ENCODE data around the gene HIVEP3. TPM values are rescaled to one million over a fixed set of nuclear protein-coding genes. Genes with fewer than 3 reads are reported as not detected.

HIVEP3 gene
- total RNA-seq, 2 donors from 2014 or later: 3.4 to 4.0 TPM

DNA sequence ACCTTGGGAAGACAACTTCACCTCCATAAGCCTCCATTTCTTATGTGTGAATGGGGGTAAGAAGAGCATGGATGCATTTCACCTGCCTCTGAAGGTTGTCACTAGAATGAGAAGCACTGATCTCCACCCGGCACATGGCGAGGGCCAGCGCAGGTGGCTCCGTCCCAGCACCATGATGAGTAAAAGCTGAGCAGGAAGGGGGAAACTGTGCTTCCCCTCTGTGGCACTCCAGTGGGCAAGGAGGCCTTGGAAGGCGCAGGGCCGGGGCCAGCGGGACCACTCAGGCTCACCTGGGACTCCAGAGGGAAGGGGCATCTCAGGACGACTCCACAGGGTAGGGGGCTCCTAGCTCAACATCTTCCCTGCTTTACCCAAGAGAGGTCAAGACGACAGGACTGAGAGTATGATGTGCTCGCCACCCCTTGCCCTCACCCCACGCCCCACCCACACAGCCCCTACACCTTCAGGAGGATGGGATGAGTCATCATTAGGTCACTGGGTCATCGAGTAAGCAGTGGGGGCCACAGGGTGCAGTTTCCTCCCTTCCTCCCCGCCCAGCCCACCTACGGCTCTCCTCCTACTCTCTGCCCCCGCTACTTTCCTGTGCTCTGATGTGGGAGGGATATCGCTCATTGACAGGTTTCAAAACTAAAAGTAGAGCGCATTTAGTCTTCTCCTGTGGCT, 112.1 kb downstream of the HIVEP3 start:
- ATAC-seq: no peak
- Histone ChIP-seq H3K9me3 (no peaks in the 10 kb centered on the region), H3K27ac (no peak overlapping the region), H3K4me1 (peaks cover 5% of the 10 kb centered on the region), H3K36me3 (replicated peaks in 1 of 2; ENCODE audit: insufficient read depth in 1 of 2, low read depth in 2 of 2) (no peaks in the 10 kb centered on the region), H3K4me3 (no peak overlapping the region), H3K27me3 (no peaks in the 10 kb centered on the region)
- TF ChIP-seq, protein P1, sequence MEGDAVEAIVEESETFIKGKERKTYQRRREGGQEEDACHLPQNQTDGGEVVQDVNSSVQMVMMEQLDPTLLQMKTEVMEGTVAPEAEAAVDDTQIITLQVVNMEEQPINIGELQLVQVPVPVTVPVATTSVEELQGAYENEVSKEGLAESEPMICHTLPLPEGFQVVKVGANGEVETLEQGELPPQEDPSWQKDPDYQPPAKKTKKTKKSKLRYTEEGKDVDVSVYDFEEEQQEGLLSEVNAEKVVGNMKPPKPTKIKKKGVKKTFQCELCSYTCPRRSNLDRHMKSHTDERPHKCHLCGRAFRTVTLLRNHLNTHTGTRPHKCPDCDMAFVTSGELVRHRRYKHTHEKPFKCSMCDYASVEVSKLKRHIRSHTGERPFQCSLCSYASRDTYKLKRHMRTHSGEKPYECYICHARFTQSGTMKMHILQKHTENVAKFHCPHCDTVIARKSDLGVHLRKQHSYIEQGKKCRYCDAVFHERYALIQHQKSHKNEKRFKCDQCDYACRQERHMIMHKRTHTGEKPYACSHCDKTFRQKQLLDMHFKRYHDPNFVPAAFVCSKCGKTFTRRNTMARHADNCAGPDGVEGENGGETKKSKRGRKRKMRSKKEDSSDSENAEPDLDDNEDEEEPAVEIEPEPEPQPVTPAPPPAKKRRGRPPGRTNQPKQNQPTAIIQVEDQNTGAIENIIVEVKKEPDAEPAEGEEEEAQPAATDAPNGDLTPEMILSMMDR (IDR thresholded peaks at IDR 0.05): no peak
- TF ChIP-seq POLR2A (IDR thresholded peaks at IDR 0.05): no peak
- WGBS, 2 donors: 86 to 91% methylated on average over 11 to 17 of the region's 17 CpGs
- no peak for DNase-seq
- intact Hi-C loops (cut with DNase I): loop anchor here (10.0 kb wide), 1 partner anchor 242 kb away; no protein-coding TSS in a partner anchor

DNA sequence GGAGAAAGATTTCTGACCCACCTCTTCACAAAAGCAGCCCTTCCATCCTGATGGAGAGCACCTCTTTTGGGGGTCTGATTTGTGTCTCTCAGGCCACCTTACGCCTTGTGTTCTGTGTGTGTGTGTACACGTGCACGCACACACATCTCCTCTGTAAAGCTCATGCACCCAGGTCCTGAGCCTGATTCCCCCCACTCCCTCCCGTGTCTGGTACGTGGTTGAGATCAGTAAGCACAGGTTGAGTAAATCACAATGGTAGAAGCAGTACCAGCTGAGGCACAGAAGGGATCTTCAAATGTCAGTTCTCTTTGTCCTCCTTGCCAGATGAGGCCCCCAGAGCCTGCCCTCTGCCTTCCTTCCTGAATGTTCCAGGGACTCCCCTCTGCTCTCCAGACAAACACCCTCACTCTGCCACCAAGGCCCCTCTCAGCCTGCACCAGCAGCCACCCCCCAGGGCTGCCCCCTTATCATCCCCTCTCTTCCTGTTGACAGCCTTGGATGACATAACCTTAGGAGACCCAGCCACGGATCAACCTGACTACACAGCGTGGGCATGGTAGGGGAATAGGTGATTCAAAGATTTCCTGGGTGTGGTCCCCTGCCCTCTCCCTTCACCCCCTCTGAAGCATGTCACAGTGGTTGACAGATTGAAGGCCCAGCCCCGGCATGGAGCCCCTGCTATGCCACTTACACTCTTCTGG, 112.8 kb downstream of the HIVEP3 start:
- TF ChIP-seq, protein P1 (IDR thresholded peaks at IDR 0.05): no peak
- no peak for TF ChIP-seq POLR2A (IDR thresholded peaks at IDR 0.05)
- no peaks in the 10 kb centered on the region for H3K9me3 ChIP-seq
- ATAC-seq: no peak

DNA sequence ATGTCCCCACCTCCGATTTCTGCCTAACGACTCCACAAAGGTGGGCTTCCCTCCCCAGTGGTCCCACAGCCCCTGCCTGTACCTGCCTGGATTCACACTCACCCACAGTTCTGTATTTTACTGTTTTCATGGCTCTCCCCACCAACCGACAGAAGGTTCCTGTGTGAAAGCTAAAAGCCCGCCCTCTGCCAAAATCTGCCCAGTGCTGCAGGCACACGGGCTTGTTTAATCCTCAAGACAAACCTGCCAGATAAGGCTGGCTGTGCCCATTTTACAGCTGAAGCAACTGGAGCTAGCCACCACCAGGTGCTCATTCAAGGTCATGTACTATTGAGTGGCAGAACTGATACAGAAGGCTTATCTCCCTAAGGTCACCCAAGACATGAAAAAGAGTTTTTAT, 114.5 kb downstream of the HIVEP3 start:
- intact Hi-C loops (cut with DNase I): loop anchor here (10.0 kb wide), 1 partner anchor 239 kb away; no protein-coding TSS in a partner anchor
- WGBS, 2 donors: 66 to 68% methylated on average over 5 of the region's 5 CpGs
- H3K9me3 ChIP-seq: no peaks in the 10 kb centered on the region
- no peak overlapping the region for H3K4me3 ChIP-seq
- no peaks in the 10 kb centered on the region for H3K27me3 ChIP-seq
- TF ChIP-seq, protein P1 (IDR thresholded peaks at IDR 0.05): no peak
- no peak for TF ChIP-seq POLR2A (IDR thresholded peaks at IDR 0.05)
- H3K36me3 ChIP-seq (replicated peaks in 1 of 2; ENCODE audit: insufficient read depth in 1 of 2, low read depth in 2 of 2): no peaks in the 10 kb centered on the region
- ATAC-seq (no peak), DNase-seq (no peak)
- no peak overlapping the region for H3K27ac ChIP-seq
- H3K4me1 ChIP-seq: peaks cover 5% of the 10 kb centered on the region

More for the DNA sequence above, 112.8 kb downstream of the HIVEP3 start:
- no peaks in the 10 kb centered on the region for H3K27me3 ChIP-seq
- no peak overlapping the region for H3K27ac ChIP-seq
- no peak for DNase-seq
- 90 to 93% methylated on average over 8 of the region's 8 CpGs for WGBS, 2 donors
- intact Hi-C loops (cut with DNase I): loop anchor here (10.0 kb wide), 1 partner anchor 241 kb away; no protein-coding TSS in a partner anchor
- H3K4me1 ChIP-seq: peaks cover 5% of the 10 kb centered on the region
- no peaks in the 10 kb centered on the region for H3K36me3 ChIP-seq (replicated peaks in 1 of 2; ENCODE audit: insufficient read depth in 1 of 2, low read depth in 2 of 2)
- H3K4me3 ChIP-seq: no peak overlapping the region

DNA sequence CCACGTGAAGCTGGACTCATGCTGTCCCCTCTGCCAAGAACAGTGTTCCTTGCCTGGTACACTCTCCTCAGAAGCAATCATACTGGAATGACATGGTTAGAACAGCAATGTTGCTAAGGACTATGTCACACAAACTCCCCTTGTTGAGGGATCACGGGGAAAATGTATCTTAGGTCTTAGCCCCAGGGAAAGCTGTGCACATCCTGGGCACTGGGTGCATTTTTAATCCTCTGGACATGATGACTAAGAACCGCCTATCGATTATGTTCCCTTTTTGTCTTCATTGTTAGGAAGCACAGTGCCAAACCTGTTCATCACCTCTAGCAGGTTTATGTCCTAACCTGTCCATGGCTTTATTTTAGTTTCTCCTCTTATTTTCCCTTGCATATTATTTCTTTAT, 115.1 kb downstream of the HIVEP3 start:
- Histone ChIP-seq H3K9me3 (no peaks in the 10 kb centered on the region), H3K36me3 (replicated peaks in 1 of 2; ENCODE audit: insufficient read depth in 1 of 2, low read depth in 2 of 2) (no peaks in the 10 kb centered on the region), H3K27me3 (no peaks in the 10 kb centered on the region), H3K4me1 (peaks cover 5% of the 10 kb centered on the region), H3K4me3 (no peak overlapping the region), H3K27ac (peak overlapping the region in 1 of 4 donors; percentile 2)
- TF ChIP-seq, protein P1 (IDR thresholded peaks at IDR 0.05): no peak
- no peak for TF ChIP-seq POLR2A (IDR thresholded peaks at IDR 0.05)
- ATAC-seq: no peak
- no peak for DNase-seq
- 72 to 91% methylated on average over 4 of the region's 4 CpGs for WGBS, 2 donors
- intact Hi-C loops (cut with DNase I): loop anchor here (10.0 kb wide), 1 partner anchor 239 kb away; no protein-coding TSS in a partner anchor

Data from body of pancreas (tissue), 4 donors.